K562 (cell line): ENCODE data around the gene PSAP. TPM values are rescaled to one million over a fixed set of nuclear protein-coding genes. Genes with fewer than 3 reads are reported as not detected.
A peak's percentile ranks its signal among the peaks of the same experiment; 100 is the strongest.

Experiments
- HDGF ChIP-seq: fragments of 450-650 bp; IDR thresholded peaks from 2 replicates; pipeline ENCODE4 v1.6.1; 2016
- HOXB6 ChIP-seq: fragments of 250-450 bp; sonication (Bioruptor Pico); IDR thresholded peaks from 2 replicates; pipeline ENCODE4 v1.5.1; 2022; ENCODE audit warnings: mild to moderate bottlenecking, borderline replicate concordance
- KLF6 ChIP-seq: fragments of 250-450 bp; sonication (Bioruptor Pico); IDR thresholded peaks from 2 replicates; pipeline ENCODE4 v1.4.0; 2020; ENCODE audit warnings: mild to moderate bottlenecking, moderate library complexity, borderline replicate concordance
- MYBL2 ChIP-seq, 2 experiments: fragments of 450-650 bp in 1 of 2; sonication (generic) in 1 of 2; formaldehyde crosslinking in 1 of 2; IDR thresholded peaks; 2 replicates each; pipeline versions ENCODE4 v1.6.1 to v1.8.1; 2017 to 2022; ENCODE audit warnings: borderline replicate concordance in 1 of 2, inconsistent platforms in 1 of 2, low read depth in 1 of 2, mild to moderate bottlenecking in 1 of 2, missing genetic modification reagents in 1 of 2, moderate library complexity in 1 of 2
- RBM14 ChIP-seq: fragments of 200-400 bp; formaldehyde crosslinking; IDR thresholded peaks from 2 replicates; pipeline ENCODE4 v1.6.1; 2018; ENCODE audit warnings: low read depth, mild to moderate bottlenecking, low read length, moderate library complexity, borderline replicate concordance; ENCODE audit not compliant: insufficient read depth
- ZNF24 ChIP-seq: fragments of 450-650 bp; IDR thresholded peaks from 2 replicates; pipeline ENCODE4 v1.6.1; 2016
- ZNF764 ChIP-seq: fragments of 250-450 bp; sonication (Bioruptor Pico); IDR thresholded peaks from 2 replicates; pipeline ENCODE4 v1.4.0; 2020; ENCODE audit warnings: low read depth, mild to moderate bottlenecking, moderate library complexity
- polyA plus RNA-seq, 8 experiments: library from polyadenylated mRNA; depleted of rRNA in 4 of 8; stranded (reverse) in 5 of 8; unstranded in 3 of 8; fragments of >200 nt; fragmentation: Nextera tagmentation in 2 of 8; fragmentation: Illumina TruSeq in 1 of 8; extraction: Ambion mirVana in 2 of 8; extraction: Trizol in 1 of 8; gene quantifications; 2 replicates each; pipeline versions ENCODE4 v1.2.1 to v1.2.3, GENCODE V29; 2011 to 2014; ENCODE audit warnings: inconsistent platforms in 1 of 8, missing spikeins in 1 of 8
- total RNA-seq, 7 experiments: library from RNA; depleted of rRNA in 6 of 7; stranded (reverse); fragments of >200 nt in 6 of 7; fragmentation: Illumina TruSeq in 2 of 7; extraction: Trizol in 2 of 7; gene quantifications; 2 replicates each; pipeline versions ENCODE4 v1.2.1 to v1.2.3, GENCODE V29; 2011 to 2021; ENCODE audit warnings: low replicate concordance in 1 of 7
- TF ChIP-seq, protein P1 (sequence below), 2 experiments: fragments of 450-650 bp in 1 of 2; IDR thresholded peaks; 2 replicates each; pipeline ENCODE4 v1.6.1; 2011 to 2017; ENCODE audit warnings: low read depth in 2 of 2, antibody characterized with exemption in 1 of 2, borderline replicate concordance in 1 of 2, low read length in 1 of 2, mild to moderate bottlenecking in 1 of 2, mixed read lengths in 1 of 2; ENCODE audit not compliant: control insufficient read depth in 1 of 2
- TF ChIP-seq, protein P2 (sequence below), 2 experiments: fragments of 200-800 bp in 1 of 2; sonication (Bioruptor generic) in 1 of 2; sonication (generic) in 1 of 2; formaldehyde crosslinking in 1 of 2; IDR thresholded peaks in 1 of 2; conservative IDR thresholded peaks in 1 of 2; 2 replicates each; pipeline versions ENCODE4 v1.5.0 to v1.6.1; 2016 to 2020; ENCODE audit warnings: missing compliant biosample characterization in 1 of 2, missing genetic modification characterization in 1 of 2, missing genetic modification reagents in 1 of 2
- TF ChIP-seq, protein P3 (sequence below): sonication (generic); formaldehyde crosslinking; IDR thresholded peaks from 2 replicates; pipeline ENCODE4 v1.8.0; 2022; ENCODE audit warnings: mild to moderate bottlenecking, missing genetic modification reagents
- TF ChIP-seq, protein P4 (sequence below): fragments of 150-350 bp; conservative IDR thresholded peaks from 2 replicates; pipeline ENCODE4 v1.6.1; 2014; ENCODE audit warnings: low read length
- TF ChIP-seq, protein P5 (sequence below), 2 experiments: fragments of 450-650 bp; IDR thresholded peaks; 2 replicates each; pipeline ENCODE4 v1.6.1; 2016
- TF ChIP-seq, protein P6 (sequence below), 3 experiments: IDR thresholded peaks in 2 of 3; conservative IDR thresholded peaks in 1 of 3; 2 replicates each; pipeline ENCODE4 v1.5.1; 2011 to 2012; ENCODE audit warnings: low read length in 3 of 3, mild to moderate bottlenecking in 3 of 3, control low read depth in 2 of 3, improper control_type of control experiment in 1 of 3, inconsistent platforms in 1 of 3, low read depth in 1 of 3, mixed read lengths in 1 of 3, moderate library complexity in 1 of 3; ENCODE audit not compliant: insufficient read depth in 2 of 3

Gene PSAP
- total and polyA plus RNA-seq, 9 of the 15 experiments (the other 6 are each of a cell fraction or from before 2014, with no cell fraction given), result 245 to 700 (median 429) TPM

DNA sequence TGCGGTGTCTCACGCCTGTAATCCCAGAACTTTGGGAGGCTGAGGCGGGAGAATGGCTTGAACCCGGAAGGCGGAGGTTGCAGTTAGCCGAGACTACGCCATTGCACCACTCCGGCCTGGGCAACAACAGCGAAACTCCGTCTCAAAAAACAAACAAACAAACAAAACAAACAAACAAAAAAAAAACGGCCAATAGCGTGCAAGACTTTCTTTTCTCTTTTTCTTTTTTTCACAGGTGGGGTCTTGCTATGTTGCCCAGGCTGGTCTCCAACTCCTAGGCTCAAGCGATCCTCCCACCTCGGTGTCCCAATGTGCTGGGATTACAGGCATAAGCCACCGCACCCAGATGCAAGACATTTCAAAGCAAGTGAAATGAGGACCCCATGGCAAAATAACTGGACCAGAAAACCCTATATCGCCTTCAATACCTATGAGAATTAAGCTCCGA is 1.6 kb downstream of the PSAP start (continued):
- TF ChIP-seq, protein P1, sequence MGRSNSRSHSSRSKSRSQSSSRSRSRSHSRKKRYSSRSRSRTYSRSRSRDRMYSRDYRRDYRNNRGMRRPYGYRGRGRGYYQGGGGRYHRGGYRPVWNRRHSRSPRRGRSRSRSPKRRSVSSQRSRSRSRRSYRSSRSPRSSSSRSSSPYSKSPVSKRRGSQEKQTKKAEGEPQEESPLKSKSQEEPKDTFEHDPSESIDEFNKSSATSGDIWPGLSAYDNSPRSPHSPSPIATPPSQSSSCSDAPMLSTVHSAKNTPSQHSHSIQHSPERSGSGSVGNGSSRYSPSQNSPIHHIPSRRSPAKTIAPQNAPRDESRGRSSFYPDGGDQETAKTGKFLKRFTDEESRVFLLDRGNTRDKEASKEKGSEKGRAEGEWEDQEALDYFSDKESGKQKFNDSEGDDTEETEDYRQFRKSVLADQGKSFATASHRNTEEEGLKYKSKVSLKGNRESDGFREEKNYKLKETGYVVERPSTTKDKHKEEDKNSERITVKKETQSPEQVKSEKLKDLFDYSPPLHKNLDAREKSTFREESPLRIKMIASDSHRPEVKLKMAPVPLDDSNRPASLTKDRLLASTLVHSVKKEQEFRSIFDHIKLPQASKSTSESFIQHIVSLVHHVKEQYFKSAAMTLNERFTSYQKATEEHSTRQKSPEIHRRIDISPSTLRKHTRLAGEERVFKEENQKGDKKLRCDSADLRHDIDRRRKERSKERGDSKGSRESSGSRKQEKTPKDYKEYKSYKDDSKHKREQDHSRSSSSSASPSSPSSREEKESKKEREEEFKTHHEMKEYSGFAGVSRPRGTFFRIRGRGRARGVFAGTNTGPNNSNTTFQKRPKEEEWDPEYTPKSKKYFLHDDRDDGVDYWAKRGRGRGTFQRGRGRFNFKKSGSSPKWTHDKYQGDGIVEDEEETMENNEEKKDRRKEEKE (IDR thresholded peaks at IDR 0.05; ENCODE audit: borderline replicate concordance in 1 of 2, control insufficient read depth in 1 of 2, low read depth in 2 of 2, low read length in 1 of 2), result no peak
- TF ChIP-seq, protein P2, sequence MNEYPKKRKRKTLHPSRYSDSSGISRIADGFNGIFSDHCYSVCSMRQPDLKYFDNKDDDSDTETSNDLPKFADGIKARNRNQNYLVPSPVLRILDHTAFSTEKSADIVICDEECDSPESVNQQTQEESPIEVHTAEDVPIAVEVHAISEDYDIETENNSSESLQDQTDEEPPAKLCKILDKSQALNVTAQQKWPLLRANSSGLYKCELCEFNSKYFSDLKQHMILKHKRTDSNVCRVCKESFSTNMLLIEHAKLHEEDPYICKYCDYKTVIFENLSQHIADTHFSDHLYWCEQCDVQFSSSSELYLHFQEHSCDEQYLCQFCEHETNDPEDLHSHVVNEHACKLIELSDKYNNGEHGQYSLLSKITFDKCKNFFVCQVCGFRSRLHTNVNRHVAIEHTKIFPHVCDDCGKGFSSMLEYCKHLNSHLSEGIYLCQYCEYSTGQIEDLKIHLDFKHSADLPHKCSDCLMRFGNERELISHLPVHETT (CRISPR knock-in tag; conservative IDR thresholded peaks at IDR 0.05 in 1 of 2, IDR thresholded peaks at IDR 0.05 in 1 of 2), result no peak
- TF ChIP-seq, protein P3, sequence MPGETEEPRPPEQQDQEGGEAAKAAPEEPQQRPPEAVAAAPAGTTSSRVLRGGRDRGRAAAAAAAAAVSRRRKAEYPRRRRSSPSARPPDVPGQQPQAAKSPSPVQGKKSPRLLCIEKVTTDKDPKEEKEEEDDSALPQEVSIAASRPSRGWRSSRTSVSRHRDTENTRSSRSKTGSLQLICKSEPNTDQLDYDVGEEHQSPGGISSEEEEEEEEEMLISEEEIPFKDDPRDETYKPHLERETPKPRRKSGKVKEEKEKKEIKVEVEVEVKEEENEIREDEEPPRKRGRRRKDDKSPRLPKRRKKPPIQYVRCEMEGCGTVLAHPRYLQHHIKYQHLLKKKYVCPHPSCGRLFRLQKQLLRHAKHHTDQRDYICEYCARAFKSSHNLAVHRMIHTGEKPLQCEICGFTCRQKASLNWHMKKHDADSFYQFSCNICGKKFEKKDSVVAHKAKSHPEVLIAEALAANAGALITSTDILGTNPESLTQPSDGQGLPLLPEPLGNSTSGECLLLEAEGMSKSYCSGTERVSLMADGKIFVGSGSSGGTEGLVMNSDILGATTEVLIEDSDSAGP (CRISPR knock-in tag), result no peak
- TF ChIP-seq ZNF764 (CRISPR knock-in tag) (no peak), RBM14 (no peak), HDGF (peak; percentile 64; the same call in 1 of the 2 replicates), HOXB6 (no peak), KLF6 (CRISPR knock-in tag) (no peak), MYBL2 (IDR thresholded peaks at IDR 0.05; ENCODE audit: low read depth) (no peak), MYBL2 (CRISPR knock-in tag; IDR thresholded peaks at IDR 0.05; ENCODE audit: borderline replicate concordance) (no peak), ZNF24 (no peak)
- TF ChIP-seq, protein P4, sequence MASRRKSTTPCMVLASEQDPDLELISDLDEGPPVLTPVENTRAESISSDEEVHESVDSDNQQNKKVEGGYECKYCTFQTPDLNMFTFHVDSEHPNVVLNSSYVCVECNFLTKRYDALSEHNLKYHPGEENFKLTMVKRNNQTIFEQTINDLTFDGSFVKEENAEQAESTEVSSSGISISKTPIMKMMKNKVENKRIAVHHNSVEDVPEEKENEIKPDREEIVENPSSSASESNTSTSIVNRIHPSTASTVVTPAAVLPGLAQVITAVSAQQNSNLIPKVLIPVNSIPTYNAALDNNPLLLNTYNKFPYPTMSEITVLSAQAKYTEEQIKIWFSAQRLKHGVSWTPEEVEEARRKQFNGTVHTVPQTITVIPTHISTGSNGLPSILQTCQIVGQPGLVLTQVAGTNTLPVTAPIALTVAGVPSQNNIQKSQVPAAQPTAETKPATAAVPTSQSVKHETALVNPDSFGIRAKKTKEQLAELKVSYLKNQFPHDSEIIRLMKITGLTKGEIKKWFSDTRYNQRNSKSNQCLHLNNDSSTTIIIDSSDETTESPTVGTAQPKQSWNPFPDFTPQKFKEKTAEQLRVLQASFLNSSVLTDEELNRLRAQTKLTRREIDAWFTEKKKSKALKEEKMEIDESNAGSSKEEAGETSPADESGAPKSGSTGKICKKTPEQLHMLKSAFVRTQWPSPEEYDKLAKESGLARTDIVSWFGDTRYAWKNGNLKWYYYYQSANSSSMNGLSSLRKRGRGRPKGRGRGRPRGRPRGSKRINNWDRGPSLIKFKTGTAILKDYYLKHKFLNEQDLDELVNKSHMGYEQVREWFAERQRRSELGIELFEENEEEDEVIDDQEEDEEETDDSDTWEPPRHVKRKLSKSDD, result no peak
- TF ChIP-seq, protein P5, sequence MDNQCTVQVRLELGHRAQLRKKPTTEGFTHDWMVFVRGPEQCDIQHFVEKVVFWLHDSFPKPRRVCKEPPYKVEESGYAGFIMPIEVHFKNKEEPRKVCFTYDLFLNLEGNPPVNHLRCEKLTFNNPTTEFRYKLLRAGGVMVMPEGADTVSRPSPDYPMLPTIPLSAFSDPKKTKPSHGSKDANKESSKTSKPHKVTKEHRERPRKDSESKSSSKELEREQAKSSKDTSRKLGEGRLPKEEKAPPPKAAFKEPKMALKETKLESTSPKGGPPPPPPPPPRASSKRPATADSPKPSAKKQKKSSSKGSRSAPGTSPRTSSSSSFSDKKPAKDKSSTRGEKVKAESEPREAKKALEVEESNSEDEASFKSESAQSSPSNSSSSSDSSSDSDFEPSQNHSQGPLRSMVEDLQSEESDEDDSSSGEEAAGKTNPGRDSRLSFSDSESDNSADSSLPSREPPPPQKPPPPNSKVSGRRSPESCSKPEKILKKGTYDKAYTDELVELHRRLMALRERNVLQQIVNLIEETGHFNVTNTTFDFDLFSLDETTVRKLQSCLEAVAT (IDR thresholded peaks at IDR 0.05), result peak; percentile 57 to 59; a peak in 2 of 4 replicates
- TF ChIP-seq, protein P6, sequence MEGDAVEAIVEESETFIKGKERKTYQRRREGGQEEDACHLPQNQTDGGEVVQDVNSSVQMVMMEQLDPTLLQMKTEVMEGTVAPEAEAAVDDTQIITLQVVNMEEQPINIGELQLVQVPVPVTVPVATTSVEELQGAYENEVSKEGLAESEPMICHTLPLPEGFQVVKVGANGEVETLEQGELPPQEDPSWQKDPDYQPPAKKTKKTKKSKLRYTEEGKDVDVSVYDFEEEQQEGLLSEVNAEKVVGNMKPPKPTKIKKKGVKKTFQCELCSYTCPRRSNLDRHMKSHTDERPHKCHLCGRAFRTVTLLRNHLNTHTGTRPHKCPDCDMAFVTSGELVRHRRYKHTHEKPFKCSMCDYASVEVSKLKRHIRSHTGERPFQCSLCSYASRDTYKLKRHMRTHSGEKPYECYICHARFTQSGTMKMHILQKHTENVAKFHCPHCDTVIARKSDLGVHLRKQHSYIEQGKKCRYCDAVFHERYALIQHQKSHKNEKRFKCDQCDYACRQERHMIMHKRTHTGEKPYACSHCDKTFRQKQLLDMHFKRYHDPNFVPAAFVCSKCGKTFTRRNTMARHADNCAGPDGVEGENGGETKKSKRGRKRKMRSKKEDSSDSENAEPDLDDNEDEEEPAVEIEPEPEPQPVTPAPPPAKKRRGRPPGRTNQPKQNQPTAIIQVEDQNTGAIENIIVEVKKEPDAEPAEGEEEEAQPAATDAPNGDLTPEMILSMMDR (IDR thresholded peaks at IDR 0.05 in 2 of 3, conservative IDR thresholded peaks at IDR 0.05 in 1 of 3; ENCODE audit: insufficient read depth in 2 of 3, low read depth in 1 of 3, low read length in 3 of 3), result no peak
